ENCODE results near the gene OPTN. TPM values are rescaled to one million over a fixed set of nuclear protein-coding genes. Genes with fewer than 3 reads are reported as not detected.

The OPTN gene
- polyA plus RNA-seq, 1 donor from 2014 or later = 38.2 TPM

DNA sequence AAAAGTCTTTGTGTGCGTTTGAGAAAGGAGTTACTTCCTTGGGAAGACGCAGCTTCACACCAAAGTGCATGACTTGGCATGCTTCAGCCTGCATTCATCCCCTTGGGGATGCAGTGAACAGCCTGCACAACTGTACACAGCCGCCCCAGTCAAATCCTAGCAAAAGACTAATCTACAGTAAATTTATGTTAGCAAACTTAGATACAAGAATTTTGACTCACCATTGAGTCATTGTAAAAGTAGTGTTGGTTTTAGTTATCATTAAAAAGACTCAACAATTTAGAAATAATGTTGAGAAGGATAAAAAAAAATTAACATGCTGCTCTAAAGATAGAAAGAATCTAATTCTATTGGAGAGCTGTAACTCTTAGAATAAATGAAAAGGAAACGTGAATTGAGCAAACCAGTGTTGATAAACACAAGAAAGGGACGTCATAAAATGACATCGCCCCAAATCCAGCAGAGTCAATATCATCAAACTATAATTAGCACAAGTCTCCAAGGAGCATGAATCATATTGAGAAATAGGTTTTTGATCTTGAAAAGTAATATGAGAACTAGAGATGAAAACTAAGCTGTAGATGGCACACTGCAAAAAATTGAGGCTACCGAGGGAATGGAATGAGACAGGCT lies 11.9 kb upstream of the OPTN start:
- Histone ChIP-seq H3K9me2 (ENCODE audit: insufficient read depth, low read length) (no peaks in the 10 kb centered on the region), H4K20me1 (ENCODE audit: insufficient read depth) (no peaks in the 10 kb centered on the region), H2AFZ (ENCODE audit: low read depth, low read length) (no peak overlapping the region), H3F3A (ENCODE audit: insufficient read depth, low read length, poor library complexity, severe bottlenecking) (no peaks in the 10 kb centered on the region), H3K27me3 (ENCODE audit: insufficient read depth, low read depth, low read length) (no peaks in the 10 kb centered on the region), H3K9ac (ENCODE audit: low read length) (no peak overlapping the region), H3K4me2 (ENCODE audit: low read length) (no peak overlapping the region), H3K27ac (ENCODE audit: low read length) (no peak overlapping the region), H3K4me3 (ENCODE audit: low read length) (no peak overlapping the region), H3K79me2 (replicated peaks; ENCODE audit: insufficient read depth, low read length) (no peaks in the 10 kb centered on the region), H3K9me3 (ENCODE audit: low read length) (no peaks in the 10 kb centered on the region), H3K36me3 (ENCODE audit: insufficient read depth, low read length) (no peaks in the 10 kb centered on the region)
- TF ChIP-seq EZH2 (IDR thresholded peaks at IDR 0.05; ENCODE audit: borderline replicate concordance, insufficient read depth, low read length, poor library complexity, severe bottlenecking) (no peak), MXI1 (conservative IDR thresholded peaks at IDR 0.05; ENCODE audit: poor library complexity, severe bottlenecking) (no peak), EP300 (conservative IDR thresholded peaks at IDR 0.05; ENCODE audit: poor library complexity, severe bottlenecking) (no peak), RAD21 (conservative IDR thresholded peaks at IDR 0.05) (no peak), TAF1 (IDR thresholded peaks at IDR 0.05; ENCODE audit: low read depth) (no peak), POLR2AphosphoS5 (IDR thresholded peaks at IDR 0.05) (no peak), SMC3 (conservative IDR thresholded peaks at IDR 0.05; ENCODE audit: poor library complexity) (no peak)
- TF ChIP-seq, protein P1, sequence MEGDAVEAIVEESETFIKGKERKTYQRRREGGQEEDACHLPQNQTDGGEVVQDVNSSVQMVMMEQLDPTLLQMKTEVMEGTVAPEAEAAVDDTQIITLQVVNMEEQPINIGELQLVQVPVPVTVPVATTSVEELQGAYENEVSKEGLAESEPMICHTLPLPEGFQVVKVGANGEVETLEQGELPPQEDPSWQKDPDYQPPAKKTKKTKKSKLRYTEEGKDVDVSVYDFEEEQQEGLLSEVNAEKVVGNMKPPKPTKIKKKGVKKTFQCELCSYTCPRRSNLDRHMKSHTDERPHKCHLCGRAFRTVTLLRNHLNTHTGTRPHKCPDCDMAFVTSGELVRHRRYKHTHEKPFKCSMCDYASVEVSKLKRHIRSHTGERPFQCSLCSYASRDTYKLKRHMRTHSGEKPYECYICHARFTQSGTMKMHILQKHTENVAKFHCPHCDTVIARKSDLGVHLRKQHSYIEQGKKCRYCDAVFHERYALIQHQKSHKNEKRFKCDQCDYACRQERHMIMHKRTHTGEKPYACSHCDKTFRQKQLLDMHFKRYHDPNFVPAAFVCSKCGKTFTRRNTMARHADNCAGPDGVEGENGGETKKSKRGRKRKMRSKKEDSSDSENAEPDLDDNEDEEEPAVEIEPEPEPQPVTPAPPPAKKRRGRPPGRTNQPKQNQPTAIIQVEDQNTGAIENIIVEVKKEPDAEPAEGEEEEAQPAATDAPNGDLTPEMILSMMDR (IDR thresholded peaks at IDR 0.05; ENCODE audit: poor library complexity, severe bottlenecking) = no peak
- TF ChIP-seq, protein P2, sequence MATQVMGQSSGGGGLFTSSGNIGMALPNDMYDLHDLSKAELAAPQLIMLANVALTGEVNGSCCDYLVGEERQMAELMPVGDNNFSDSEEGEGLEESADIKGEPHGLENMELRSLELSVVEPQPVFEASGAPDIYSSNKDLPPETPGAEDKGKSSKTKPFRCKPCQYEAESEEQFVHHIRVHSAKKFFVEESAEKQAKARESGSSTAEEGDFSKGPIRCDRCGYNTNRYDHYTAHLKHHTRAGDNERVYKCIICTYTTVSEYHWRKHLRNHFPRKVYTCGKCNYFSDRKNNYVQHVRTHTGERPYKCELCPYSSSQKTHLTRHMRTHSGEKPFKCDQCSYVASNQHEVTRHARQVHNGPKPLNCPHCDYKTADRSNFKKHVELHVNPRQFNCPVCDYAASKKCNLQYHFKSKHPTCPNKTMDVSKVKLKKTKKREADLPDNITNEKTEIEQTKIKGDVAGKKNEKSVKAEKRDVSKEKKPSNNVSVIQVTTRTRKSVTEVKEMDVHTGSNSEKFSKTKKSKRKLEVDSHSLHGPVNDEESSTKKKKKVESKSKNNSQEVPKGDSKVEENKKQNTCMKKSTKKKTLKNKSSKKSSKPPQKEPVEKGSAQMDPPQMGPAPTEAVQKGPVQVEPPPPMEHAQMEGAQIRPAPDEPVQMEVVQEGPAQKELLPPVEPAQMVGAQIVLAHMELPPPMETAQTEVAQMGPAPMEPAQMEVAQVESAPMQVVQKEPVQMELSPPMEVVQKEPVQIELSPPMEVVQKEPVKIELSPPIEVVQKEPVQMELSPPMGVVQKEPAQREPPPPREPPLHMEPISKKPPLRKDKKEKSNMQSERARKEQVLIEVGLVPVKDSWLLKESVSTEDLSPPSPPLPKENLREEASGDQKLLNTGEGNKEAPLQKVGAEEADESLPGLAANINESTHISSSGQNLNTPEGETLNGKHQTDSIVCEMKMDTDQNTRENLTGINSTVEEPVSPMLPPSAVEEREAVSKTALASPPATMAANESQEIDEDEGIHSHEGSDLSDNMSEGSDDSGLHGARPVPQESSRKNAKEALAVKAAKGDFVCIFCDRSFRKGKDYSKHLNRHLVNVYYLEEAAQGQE (IDR thresholded peaks at IDR 0.05; ENCODE audit: borderline replicate concordance) = no peak

DNA sequence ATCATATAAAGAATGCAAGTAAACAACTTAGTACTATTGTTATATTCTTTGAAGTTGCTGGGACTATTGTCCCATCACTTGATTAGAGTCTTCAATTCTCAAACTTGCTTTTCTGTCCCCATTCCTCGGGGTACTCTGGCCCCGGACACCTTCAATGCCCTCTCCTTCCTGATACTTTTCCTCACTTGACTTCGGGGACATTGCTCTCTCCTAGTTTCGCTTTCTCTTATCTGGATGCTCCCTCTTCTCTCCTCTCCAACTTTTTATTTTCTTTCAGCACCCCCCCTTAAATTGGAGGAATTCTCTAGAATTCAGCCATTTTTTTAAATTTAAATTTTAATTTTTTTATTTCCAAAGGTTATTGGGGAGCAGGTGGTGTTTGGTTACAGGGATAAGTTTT lies 10.6 kb upstream of the OPTN start:
- no peak for TF ChIP-seq TAF1 (IDR thresholded peaks at IDR 0.05; ENCODE audit: low read depth)
- TF ChIP-seq SMC3 (conservative IDR thresholded peaks at IDR 0.05; ENCODE audit: poor library complexity) = no peak
- no peak for TF ChIP-seq EP300 (conservative IDR thresholded peaks at IDR 0.05; ENCODE audit: poor library complexity, severe bottlenecking)
- no peak for TF ChIP-seq POLR2AphosphoS5 (IDR thresholded peaks at IDR 0.05)
- TF ChIP-seq EZH2 (IDR thresholded peaks at IDR 0.05; ENCODE audit: borderline replicate concordance, insufficient read depth, low read length, poor library complexity, severe bottlenecking) = no peak

More for the DNA sequence above, 10.6 kb upstream of the OPTN start:
- no peaks in the 10 kb centered on the region for H3K9me2 ChIP-seq (ENCODE audit: insufficient read depth, low read length)
- H3K79me2 ChIP-seq (replicated peaks; ENCODE audit: insufficient read depth, low read length) = no peaks in the 10 kb centered on the region
- no peak overlapping the region for H3K4me3 ChIP-seq (ENCODE audit: low read length)
- H2AFZ ChIP-seq (ENCODE audit: low read depth, low read length) = no peak overlapping the region
- no peaks in the 10 kb centered on the region for H3F3A ChIP-seq (ENCODE audit: insufficient read depth, low read length, poor library complexity, severe bottlenecking)
- H3K9ac ChIP-seq (ENCODE audit: low read length) = no peak overlapping the region
- H3K27me3 ChIP-seq (ENCODE audit: insufficient read depth, low read depth, low read length) = no peaks in the 10 kb centered on the region
- H3K27ac ChIP-seq (ENCODE audit: low read length) = no peak overlapping the region
- no peaks in the 10 kb centered on the region for H3K9me3 ChIP-seq (ENCODE audit: low read length)
- H3K4me2 ChIP-seq (ENCODE audit: low read length) = no peak overlapping the region
- H4K20me1 ChIP-seq (ENCODE audit: insufficient read depth) = no peaks in the 10 kb centered on the region
- H3K36me3 ChIP-seq (ENCODE audit: insufficient read depth, low read length) = no peaks in the 10 kb centered on the region
